Keratinocyte (primary cell): ENCODE measurements around the gene TIE1. TPM values are rescaled to one million over a fixed set of nuclear protein-coding genes. Genes with fewer than 3 reads are reported as not detected.
"Not testable (repeated sequence)": the region's sequence is repeated elsewhere in the genome, so short reads cannot be mapped to it uniquely, and the experiment has no call there.

Experiments used
- DNase-seq: peaks from one replicate; pipeline ENCODE4 v3.0.0-alpha.2; 2011; ENCODE audit warnings: low read depth, missing footprints, low spot score
- FAIRE-seq: peaks from 2 replicates; lab custom pipeline; 2011; peaks lifted over from hg19 to GRCh38; lab: Jason Lieb, UNC
- H2AFZ ChIP-seq: 2 replicates; pipeline ENCODE4 v1.6.0; 2012; ENCODE audit warnings: low read length, control low read depth, inconsistent platforms; ENCODE audit not compliant: control insufficient read depth
- H3K27ac ChIP-seq: 2 replicates; pipeline ENCODE4 v1.5.1; 2011; ENCODE audit warnings: low read length; ENCODE audit not compliant: control insufficient read depth, insufficient read depth
- H3K27me3 ChIP-seq: 3 replicates; pipeline ENCODE4 v1.6.0; 2011; ENCODE audit warnings: low read length; ENCODE audit not compliant: control insufficient read depth, insufficient read depth; ENCODE audit errors: extremely low read depth
- H3K36me3 ChIP-seq, 2 experiments: 2 replicates in 1 of 2; 3 replicates in 1 of 2; pipeline ENCODE4 v1.5.1; 2011; ENCODE audit warnings: low read length in 2 of 2, mild to moderate bottlenecking in 1 of 2; ENCODE audit not compliant: control insufficient read depth in 2 of 2, insufficient read depth in 2 of 2; ENCODE audit errors: extremely low read depth in 1 of 2
- H3K4me1 ChIP-seq: 3 replicates; pipeline ENCODE4 v1.5.1; 2011; ENCODE audit warnings: low read length; ENCODE audit not compliant: control insufficient read depth, insufficient read depth; ENCODE audit errors: extremely low read depth
- H3K4me2 ChIP-seq: 3 replicates; pipeline ENCODE4 v1.6.0; 2011; ENCODE audit warnings: low read depth, low read length; ENCODE audit not compliant: control insufficient read depth, insufficient read depth; ENCODE audit errors: extremely low read depth
- H3K4me3 ChIP-seq, 3 experiments: fragments of 200-600 bp in 1 of 3; sonication (generic) in 1 of 3; 2 replicates in 2 of 3; 3 replicates in 1 of 3; pipeline ENCODE4 v1.5.1; 2011 to 2016; ENCODE audit warnings: low read length in 3 of 3, mild to moderate bottlenecking in 3 of 3, control low read depth in 2 of 3, inconsistent platforms in 1 of 3, low read depth in 1 of 3, mixed read lengths in 1 of 3, mixed run types in 1 of 3, moderate library complexity in 1 of 3; ENCODE audit not compliant: control insufficient read depth in 2 of 3, insufficient read depth in 2 of 3; ENCODE audit errors: extremely low read depth in 1 of 3
- H3K79me2 ChIP-seq: 2 replicates; pipeline ENCODE4 v1.6.0; 2012; ENCODE audit warnings: low read length; ENCODE audit not compliant: control insufficient read depth, insufficient read depth
- H3K9ac ChIP-seq: 3 replicates; pipeline ENCODE4 v1.6.0; 2011; ENCODE audit warnings: low read length; ENCODE audit not compliant: control insufficient read depth, insufficient read depth; ENCODE audit errors: extremely low read depth
- H3K9me1 ChIP-seq: 3 replicates; pipeline ENCODE4 v1.6.0; 2011; ENCODE audit warnings: low read length; ENCODE audit not compliant: control insufficient read depth, insufficient read depth; ENCODE audit errors: extremely low read depth
- H3K9me3 ChIP-seq: 2 replicates; pipeline ENCODE4 v1.5.1; 2012; ENCODE audit warnings: low read depth, low read length; ENCODE audit not compliant: control insufficient read depth
- H4K20me1 ChIP-seq: 3 replicates; pipeline ENCODE4 v1.6.0; 2011; ENCODE audit warnings: low read length; ENCODE audit not compliant: control insufficient read depth, insufficient read depth; ENCODE audit errors: extremely low read depth
- CTCF ChIP-seq, 3 experiments: IDR thresholded peaks in 1 of 3; conservative IDR thresholded peaks in 1 of 3; optimal IDR thresholded peaks in 1 of 3; 2 replicates in 2 of 3; 3 replicates in 1 of 3; pipeline versions ENCODE3 to v1.5.1; 2011; ENCODE audit warnings: low read length in 3 of 3, mild to moderate bottlenecking in 3 of 3, moderate library complexity in 2 of 3, control low read depth in 1 of 3, inconsistent platforms in 1 of 3; ENCODE audit not compliant: insufficient read depth in 2 of 3; ENCODE audit errors: extremely low read depth in 1 of 3
- EZH2 ChIP-seq: IDR thresholded peaks from one replicate; pipeline ENCODE4 v1.6.1; 2012; ENCODE audit warnings: inconsistent platforms, mild to moderate bottlenecking, low read length, moderate library complexity
- dilution Hi-C: fragments of 300-500 bp; cut with MboI; formaldehyde crosslinking; loops from one replicate; pipeline ENCODE4 v1.7.0; 2020; ENCODE audit warnings: low sequenced_read_pairs; ENCODE audit not compliant: extremely low pct_ligation_motif_present
- polyA plus RNA-seq, 5 experiments: library from polyadenylated mRNA; depleted of rRNA in 3 of 5; stranded (reverse) in 3 of 5; stranded (forward) in 1 of 5; unstranded in 1 of 5; fragments of >200 nt; gene quantifications; 1 replicate in 1 of 5; 2 replicates in 3 of 5; 3 replicates in 1 of 5; pipeline versions ENCODE4 v1.2.1 to v1.2.3, GENCODE V29; 2011 to 2012; ENCODE audit warnings: missing spikeins in 2 of 5, low read depth in 1 of 5, low replicate concordance in 1 of 5

The TIE1 gene
- polyA plus RNA-seq, 1 donor (not counting 4 experiments of a cell fraction or from before 2014, with no cell fraction given): not detected

- Histone ChIP-seq H2AFZ (peak within 1 kb of the TSS; percentile 13), H3K9ac (peak within 1 kb of the TSS; percentile 82), H3K27ac (peak within 1 kb of the TSS; percentile 75), H3K4me2 (peak within 1 kb of the TSS; percentile 99), H3K27me3 (no peaks in the 10 kb centered on the region), H3K36me3 (peaks cover 14 to 26% of the 10 kb centered on the region in 2 experiments), H3K4me3 (peak within 1 kb of the TSS; percentile 67 to 92 (median 79)), H3K4me1 (peaks cover 57% of the 10 kb centered on the region), H3K79me2 (peaks cover 49% of the 10 kb centered on the region), H3K9me3 (no peaks in the 10 kb centered on the region), H3K9me1 (no peaks in the 10 kb centered on the region), H4K20me1 (peaks cover 3% of the 10 kb centered on the region)
- FAIRE-seq: no peak
- dilution Hi-C loops: no loop called here
- TF ChIP-seq CTCF (optimal IDR thresholded peaks at IDR 0.05 in 1 of 3, IDR thresholded peaks at IDR 0.05 in 1 of 3, conservative IDR thresholded peaks at IDR 0.05 in 1 of 3; ENCODE audit: extremely low read depth in 1 of 3, insufficient read depth in 2 of 3, low read length in 3 of 3): peak; percentile 33 to 48 (median 42)
- TF ChIP-seq EZH2: no peak
- no peak for DNase-seq
These were observed 67.3 kb downstream of the TIE1 start, which contains the start of gene ELOVL1 for GRCh38 chr1:43367904-43368645. TSS of gene ELOVL1 (minus strand) at chr1:43368011. CDS start at chr1:43365609, 2,402 bp downstream.

- TF ChIP-seq EZH2 (no peak), CTCF (optimal IDR thresholded peaks at IDR 0.05 in 1 of 3, IDR thresholded peaks at IDR 0.05 in 1 of 3, conservative IDR thresholded peaks at IDR 0.05 in 1 of 3; ENCODE audit: extremely low read depth in 1 of 3, insufficient read depth in 2 of 3, low read length in 3 of 3) (no peak)
- Histone ChIP-seq H3K9me1 (no peaks in the 10 kb centered on the region), H4K20me1 (peaks cover 3% of the 10 kb centered on the region), H3K27ac (peak overlapping the region; percentile 75), H3K4me2 (peak overlapping the region; percentile 76), H3K27me3 (no peaks in the 10 kb centered on the region), H3K4me1 (peaks cover 62% of the 10 kb centered on the region), H3K9me3 (no peaks in the 10 kb centered on the region), H3K4me3 (peak overlapping the region; percentile 67 to 92 (median 79)), H3K36me3 (peaks cover 13 to 24% of the 10 kb centered on the region in 2 experiments), H3K79me2 (peaks cover 48% of the 10 kb centered on the region), H3K9ac (peak overlapping the region; percentile 82), H2AFZ (no peak overlapping the region)
- no peak for DNase-seq
- no peak for FAIRE-seq
- dilution Hi-C loops: no loop called here
These were observed 67.9 kb downstream of the TIE1 start for GRCh38 chr1:43368646-43369020.

- peaks cover 36% of the 10 kb centered on the region for H3K79me2 ChIP-seq
- H3K4me3 ChIP-seq, dilution Hi-C loops, H2AFZ ChIP-seq, H3K4me2 ChIP-seq, H3K9ac ChIP-seq, H3K27ac ChIP-seq, H3K9me3 ChIP-seq, H3K9me1 ChIP-seq, H3K27me3 ChIP-seq, H4K20me1 ChIP-seq, DNase-seq, FAIRE-seq: not testable (repeated sequence)
- H3K36me3 ChIP-seq: peaks cover 8 to 13% of the 10 kb centered on the region in 2 experiments
- H3K4me1 ChIP-seq: peaks cover 69% of the 10 kb centered on the region
These were observed 69.0 kb downstream of the TIE1 start for GRCh38 chr1:43369779-43370178.
